HT1080 (cell line): ENCODE measurements around the gene LYRM9. TPM values are rescaled to one million over a fixed set of nuclear protein-coding genes. Genes with fewer than 3 reads are reported as not detected.
"Not testable (repeated sequence)": the region's sequence is repeated elsewhere in the genome, so short reads cannot be mapped to it uniquely, and the experiment has no call there.

Experiments
- DNase-seq: peaks from one replicate; pipeline ENCODE4 v3.0.0-alpha.2; 2015; ENCODE audit warnings: low read depth
- total RNA-seq: library from RNA; depleted of rRNA; stranded (reverse); fragments of >200 nt; shearing (Covaris generic); gene quantifications from 2 replicates; pipeline ENCODE4 v1.2.3, GENCODE V29; 2014

Gene LYRM9
- total RNA-seq, 1 experiment from 2014 or later = 0.16 TPM

- no peak for DNase-seq
These were observed 13.5 kb upstream of the LYRM9 start for GRCh38 chr17:27906623-27907022.

- no peak for DNase-seq
These were observed 13.0 kb upstream of the LYRM9 start for GRCh38 chr17:27906226-27906580.

- DNase-seq = no peak
These were observed 12.5 kb upstream of the LYRM9 start for GRCh38 chr17:27905447-27906225.

- no peak for DNase-seq
These were observed 11.6 kb upstream of the LYRM9 start for GRCh38 chr17:27904534-27905446.

GRCh38 chr17:27904114-27904513, 10.9 kb upstream of the LYRM9 start:
- no peak for DNase-seq

GRCh38 chr17:27899525-27899924, 6.4 kb upstream of the LYRM9 start:
- DNase-seq = no peak

- DNase-seq = no peak
These were observed 4.9 kb upstream of the LYRM9 start for GRCh38 chr17:27898096-27898495.

GRCh38 chr17:27896701-27897100, 3.5 kb upstream of the LYRM9 start:
- no peak for DNase-seq

GRCh38 chr17:27895940-27896535, 2.9 kb upstream of the LYRM9 start:
- no peak for DNase-seq

- no peak for DNase-seq
These were observed 2.1 kb upstream of the LYRM9 start for GRCh38 chr17:27895123-27895895.

- no peak for DNase-seq
These were observed 807 bp upstream of the LYRM9 start for GRCh38 chr17:27893841-27894503.

GRCh38 chr17:27892542-27892865, 661 bp downstream of the LYRM9 start:
- no peak for DNase-seq

- no peak for DNase-seq
These were observed 1.3 kb downstream of the LYRM9 start for GRCh38 chr17:27891841-27892240.

GRCh38 chr17:27889711-27890251, 3.4 kb downstream of the LYRM9 start:
- no peak for DNase-seq

- DNase-seq = no peak
These were observed 4.2 kb downstream of the LYRM9 start for GRCh38 chr17:27888945-27889344.

GRCh38 chr17:27888067-27888466, 5.1 kb downstream of the LYRM9 start:
- DNase-seq = no peak

- DNase-seq = not testable (repeated sequence)
These were observed 6.7 kb downstream of the LYRM9 start for GRCh38 chr17:27886348-27886906.

- DNase-seq = no peak
These were observed 10.9 kb downstream of the LYRM9 start for GRCh38 chr17:27882162-27882840.

GRCh38 chr17:27879987-27880608, 13.1 kb downstream of the LYRM9 start:
- DNase-seq = peak; percentile 65
